ENCODE measurements around the gene SOS1.
"Not testable (repeated sequence)": the region's sequence is repeated elsewhere in the genome, so short reads cannot be mapped to it uniquely, and the experiment has no call there.

Gene SOS1

DNA sequence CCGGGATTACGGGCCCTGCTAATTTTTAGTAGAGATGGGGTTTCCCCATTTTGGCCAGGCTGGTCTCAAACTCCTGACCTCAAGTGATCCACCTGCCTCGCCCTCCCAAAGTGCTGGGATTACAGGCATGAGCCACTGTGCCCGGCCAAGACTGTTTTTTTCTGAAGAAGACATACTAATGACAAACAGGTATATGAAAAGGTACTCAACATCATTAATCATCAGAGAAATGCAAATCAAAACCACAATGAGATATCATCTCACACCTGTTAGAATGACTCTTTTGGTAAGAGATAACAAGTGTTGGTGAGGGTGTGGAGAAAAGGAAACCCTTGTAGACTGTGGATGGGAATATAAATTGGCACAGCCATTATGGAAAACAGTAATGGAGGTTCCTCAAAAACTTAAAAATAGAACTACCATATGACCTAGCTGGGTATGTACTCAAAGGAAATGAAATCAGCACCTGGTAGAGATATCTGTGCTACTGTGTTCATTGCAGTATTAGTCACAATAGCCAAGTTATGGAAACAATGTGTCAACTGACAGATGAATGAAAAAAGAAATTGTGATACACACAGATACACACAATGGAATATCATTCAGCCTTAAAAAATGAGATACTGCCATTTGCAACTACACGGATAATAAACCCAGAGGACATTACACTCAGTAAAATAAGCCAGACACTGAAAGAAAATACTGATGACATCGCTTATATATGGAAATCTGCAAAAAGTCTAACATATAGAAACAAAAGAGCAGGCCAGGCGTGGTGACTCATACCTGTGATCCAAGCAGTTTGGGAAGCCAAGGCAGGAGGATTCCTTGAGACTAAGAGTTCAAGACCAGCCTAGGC lies 20.8 kb downstream of the SOS1 start:
- DNase-seq (ENCODE audit: low spot score): no peak

DNA sequence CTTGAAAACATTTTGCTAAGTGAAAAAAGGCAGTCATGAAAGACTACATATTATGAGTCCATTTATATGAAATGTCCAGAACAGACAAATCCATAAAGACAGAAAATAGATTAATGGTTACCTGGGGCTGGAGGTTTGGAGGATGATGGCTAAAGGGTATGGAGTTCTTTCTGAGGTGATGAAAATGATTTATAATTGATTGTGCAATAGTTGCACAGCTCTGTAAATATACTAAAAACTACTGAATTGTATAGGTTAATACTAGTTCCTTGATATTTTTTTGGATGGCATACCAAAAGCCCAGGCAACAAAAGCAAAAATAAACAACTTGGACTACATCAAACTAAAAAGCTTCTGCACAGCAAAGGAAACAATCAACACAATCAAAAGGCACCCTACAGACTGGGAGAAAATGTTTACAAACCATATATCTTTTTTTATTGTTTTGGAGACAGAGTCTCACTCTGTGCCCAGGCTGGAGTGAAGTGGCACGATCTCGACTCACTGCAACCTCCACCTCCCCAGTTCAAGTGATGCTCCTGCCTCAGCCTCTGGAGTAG lies 21.5 kb downstream of the SOS1 start:
- no peak for DNase-seq (ENCODE audit: low spot score)

- DNase-seq (ENCODE audit: low spot score): no peak
These were observed 25.2 kb downstream of the SOS1 start for GRCh38 chr2:39095624-39096023.

DNA sequence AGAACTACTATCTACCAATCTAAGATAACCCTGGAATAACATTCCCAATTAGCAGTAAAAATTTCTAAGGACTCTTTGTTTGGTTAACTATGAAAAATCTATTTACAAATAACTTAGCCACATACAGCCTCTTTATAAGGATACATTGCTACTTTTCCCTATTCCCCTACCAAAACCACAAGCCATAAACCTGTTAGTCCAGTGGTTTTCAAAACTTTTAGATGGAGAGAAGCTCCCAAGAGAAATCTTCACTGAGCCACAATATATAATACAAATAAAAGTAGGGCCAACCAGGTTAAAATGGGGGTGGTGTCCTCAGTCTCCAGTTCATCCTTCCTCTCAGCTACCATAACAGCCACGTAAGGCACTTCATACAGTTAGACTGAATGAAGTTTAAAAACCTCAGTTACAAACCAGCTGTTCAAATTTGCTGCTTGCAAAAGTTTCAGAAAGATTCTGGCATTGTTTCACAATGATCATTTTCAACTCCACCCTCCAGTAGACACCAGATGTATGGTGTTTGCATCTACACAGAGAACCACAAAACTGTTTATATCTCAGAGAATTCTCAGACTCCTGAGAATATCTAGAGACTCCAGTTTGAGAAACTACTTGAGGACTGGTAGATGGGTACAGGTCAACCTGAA lies 26.0 kb downstream of the SOS1 start:
- DNase-seq (ENCODE audit: low spot score): no peak

- no peak for DNase-seq (ENCODE audit: low spot score)
These were observed 27.5 kb downstream of the SOS1 start for GRCh38 chr2:39093218-39093898.

DNA sequence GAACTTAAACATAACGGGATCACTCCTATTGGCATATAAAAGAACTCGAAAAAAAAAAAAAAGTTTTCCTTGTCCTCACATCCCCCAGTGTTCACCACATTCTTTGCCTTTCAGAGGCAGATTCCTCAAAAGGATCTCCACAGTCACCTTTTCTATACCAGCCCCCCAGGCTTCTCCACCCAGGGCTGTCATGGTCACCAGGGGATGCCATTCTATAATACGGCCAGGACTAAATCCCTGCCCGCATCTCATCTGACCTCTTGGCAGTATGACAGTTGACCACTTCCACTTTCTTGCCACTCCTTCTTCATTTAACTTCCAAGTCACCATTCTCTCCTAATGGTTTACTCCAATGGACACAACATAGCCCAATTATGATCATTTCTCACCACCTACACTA lies 29.3 kb downstream of the SOS1 start:
- no peak for DNase-seq (ENCODE audit: low spot score)

GRCh38 chr2:39091063-39091462 lies 29.8 kb downstream of the SOS1 start:
- DNase-seq (ENCODE audit: low spot score): no peak

GRCh38 chr2:39080152-39080551 lies 40.7 kb downstream of the SOS1 start:
- no peak for DNase-seq (ENCODE audit: low spot score)

- no peak for DNase-seq (ENCODE audit: low spot score)
These were observed 50.9 kb downstream of the SOS1 start for GRCh38 chr2:39069890-39070465.

GRCh38 chr2:39069136-39069515 lies 51.7 kb downstream of the SOS1 start:
- no peak for DNase-seq (ENCODE audit: low spot score)

DNA sequence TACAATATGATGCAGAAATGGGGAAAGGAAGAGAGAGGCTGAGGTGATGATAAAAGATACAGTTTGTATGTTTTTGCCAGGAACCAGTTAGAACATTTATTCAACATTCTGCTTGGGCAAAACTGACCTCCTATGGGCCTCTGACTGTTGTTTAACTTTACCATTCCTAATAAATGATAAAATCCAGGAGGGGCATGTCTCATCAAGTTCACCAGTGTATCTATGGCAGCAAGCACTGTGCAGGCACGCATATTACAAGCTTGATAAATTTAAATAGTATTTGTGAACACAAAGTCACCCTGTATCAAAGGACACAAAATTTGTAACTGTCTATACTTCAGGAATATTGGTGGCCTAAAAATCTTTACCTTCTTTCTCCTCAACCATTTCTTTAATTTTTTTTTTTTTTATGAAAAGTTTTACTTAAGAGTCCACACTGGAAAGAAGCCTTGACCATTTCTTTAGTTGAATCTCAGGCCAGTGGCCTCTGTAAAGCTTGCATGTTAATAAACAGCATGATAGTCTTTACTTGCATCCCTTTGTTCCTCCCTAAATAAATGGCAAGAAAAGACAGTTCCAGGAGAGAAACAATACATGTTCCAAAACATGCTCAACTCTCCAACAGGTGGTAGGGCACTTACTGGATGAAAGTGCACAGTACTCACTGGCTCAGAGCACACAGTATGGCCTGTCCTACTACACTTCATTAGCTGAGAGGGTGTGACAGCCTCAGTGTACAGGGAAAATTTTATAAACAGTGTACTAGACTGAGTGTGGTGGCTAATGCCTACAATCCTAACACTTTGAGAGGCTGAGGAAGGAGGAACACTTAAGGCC lies 52.3 kb downstream of the SOS1 start:
- DNase-seq (ENCODE audit: low spot score): no peak

GRCh38 chr2:39065616-39066015 lies 55.2 kb downstream of the SOS1 start:
- no peak for DNase-seq (ENCODE audit: low spot score)

GRCh38 chr2:39062320-39062719 lies 58.5 kb downstream of the SOS1 start:
- no peak for DNase-seq (ENCODE audit: low spot score)

GRCh38 chr2:39061280-39061679 lies 59.6 kb downstream of the SOS1 start:
- DNase-seq (ENCODE audit: low spot score): no peak

DNA sequence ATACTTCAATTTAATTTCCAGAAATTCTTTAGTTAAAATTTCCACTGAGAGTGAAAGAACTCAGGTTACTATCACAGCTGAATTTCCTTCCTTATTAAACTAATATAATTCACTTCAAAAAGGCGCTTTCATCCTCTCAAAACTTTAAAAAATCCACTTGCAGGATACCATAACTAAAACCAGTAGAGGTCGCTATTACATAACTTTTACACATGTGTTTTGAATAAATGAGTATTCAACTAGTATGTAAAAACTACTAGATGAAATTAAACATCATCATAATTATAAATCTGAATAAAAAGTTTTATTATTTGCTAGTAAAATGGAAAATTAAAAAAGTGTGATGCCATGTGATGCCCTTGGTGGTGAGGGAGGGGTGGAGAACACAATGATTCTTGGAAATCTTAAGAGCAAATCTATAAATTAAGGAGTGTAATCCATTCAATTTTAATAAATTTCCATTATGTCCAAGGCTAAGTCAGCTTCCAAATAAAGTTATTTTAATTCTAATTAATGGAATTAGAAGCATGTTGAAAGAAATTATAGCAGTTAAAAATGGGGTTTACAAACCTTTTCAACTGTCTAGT lies 61.4 kb downstream of the SOS1 start:
- DNase-seq (ENCODE audit: low spot score): no peak

GRCh38 chr2:39058101-39058500 lies 62.8 kb downstream of the SOS1 start:
- DNase-seq (ENCODE audit: low spot score): no peak

- not testable (repeated sequence) for DNase-seq (ENCODE audit: low spot score)
These were observed 68.2 kb downstream of the SOS1 start for GRCh38 chr2:39052665-39053064.

GRCh38 chr2:39050109-39050508 lies 70.7 kb downstream of the SOS1 start:
- DNase-seq (ENCODE audit: low spot score): no peak

- no peak for DNase-seq (ENCODE audit: low spot score)
These were observed 81.8 kb downstream of the SOS1 start for GRCh38 chr2:39039072-39039471.

GRCh38 chr2:39033980-39034379 lies 86.9 kb downstream of the SOS1 start:
- DNase-seq (ENCODE audit: low spot score): no peak

- no peak for DNase-seq (ENCODE audit: low spot score)
These were observed 93.4 kb downstream of the SOS1 start for GRCh38 chr2:39027421-39027820.

Data from left forelimb (tissue), 1 donor.